Astrocyte (in vitro differentiated cells and primary cell): ENCODE data around the gene ITGB8. TPM values are rescaled to one million over a fixed set of nuclear protein-coding genes. Genes with fewer than 3 reads are reported as not detected.

ENCODE experiments used
- DNase-seq: peaks from one replicate; pipeline ENCODE4 v3.0.0-alpha.2; 2010; ENCODE audit warnings: low read depth
- FAIRE-seq: peaks from 2 replicates; lab custom pipeline; 2011; peaks lifted over from hg19 to GRCh38; lab: Jason Lieb, UNC
- H2AFZ ChIP-seq: 2 replicates; pipeline ENCODE4 v1.6.0; 2012; ENCODE audit warnings: low read depth, low read length, inconsistent platforms
- H3K27ac ChIP-seq: 2 replicates; pipeline ENCODE4 v1.5.1; 2011; ENCODE audit warnings: low read depth, low read length, inconsistent platforms
- H3K27me3 ChIP-seq: 2 replicates; pipeline ENCODE4 v1.6.0; 2011; ENCODE audit warnings: low read length, inconsistent platforms; ENCODE audit not compliant: insufficient read depth
- H3K36me3 ChIP-seq: 2 replicates; pipeline ENCODE4 v1.5.1; 2011; ENCODE audit warnings: low read length, inconsistent platforms; ENCODE audit not compliant: insufficient read depth
- H3K4me1 ChIP-seq: 2 replicates; pipeline ENCODE4 v1.5.1; 2011; ENCODE audit warnings: low read length, inconsistent platforms; ENCODE audit not compliant: insufficient read depth
- H3K4me2 ChIP-seq: 2 replicates; pipeline ENCODE4 v1.6.0; 2012; ENCODE audit warnings: low read length, inconsistent platforms
- H3K4me3 ChIP-seq: 2 replicates; pipeline ENCODE4 v1.5.1; 2011; ENCODE audit warnings: low read depth, mild to moderate bottlenecking, low read length, inconsistent platforms; ENCODE audit not compliant: insufficient read depth
- H3K79me2 ChIP-seq: 2 replicates; pipeline ENCODE4 v1.6.0; 2012; ENCODE audit warnings: mild to moderate bottlenecking, low read length, inconsistent platforms; ENCODE audit not compliant: insufficient read depth
- H3K9ac ChIP-seq: 2 replicates; pipeline ENCODE4 v1.6.0; 2012; ENCODE audit warnings: mild to moderate bottlenecking, low read length, inconsistent platforms
- H3K9me3 ChIP-seq: 2 replicates; pipeline ENCODE4 v1.5.1; 2012; ENCODE audit warnings: low read depth, mild to moderate bottlenecking, low read length, inconsistent platforms; ENCODE audit not compliant: insufficient read depth
- H4K20me1 ChIP-seq: 2 replicates; pipeline ENCODE4 v1.6.0; 2012; ENCODE audit warnings: low read length, inconsistent platforms; ENCODE audit not compliant: insufficient read depth
- H3K27ac Mint-ChIP-seq: one replicate; pipeline ENCODE4 v1.8.0; 2021; ENCODE audit warnings: mild to moderate bottlenecking, mixed read lengths; ENCODE audit not compliant: unreplicated experiment
- H3K27me3 Mint-ChIP-seq: one replicate; pipeline ENCODE4 v1.8.0; 2021; ENCODE audit warnings: low read depth, mixed read lengths; ENCODE audit not compliant: unreplicated experiment
- H3K36me3 Mint-ChIP-seq: one replicate; pipeline ENCODE4 v1.8.0; 2021; ENCODE audit warnings: low read depth, mixed read lengths; ENCODE audit not compliant: unreplicated experiment
- H3K4me1 Mint-ChIP-seq: one replicate; pipeline ENCODE4 v1.8.0; 2021; ENCODE audit warnings: low read depth, mixed read lengths; ENCODE audit not compliant: unreplicated experiment
- H3K4me3 Mint-ChIP-seq: one replicate; pipeline ENCODE4 v1.8.0; 2021; ENCODE audit warnings: mild to moderate bottlenecking, moderate library complexity, mixed read lengths; ENCODE audit not compliant: unreplicated experiment
- H3K9me3 Mint-ChIP-seq: one replicate; pipeline ENCODE4 v1.8.0; 2021; ENCODE audit warnings: mild to moderate bottlenecking, mixed read lengths; ENCODE audit not compliant: unreplicated experiment
- EZH2 ChIP-seq: IDR thresholded peaks from 2 replicates; pipeline ENCODE4 v1.6.1; 2012; ENCODE audit warnings: mild to moderate bottlenecking, low read length, inconsistent platforms; ENCODE audit not compliant: insufficient read depth
- total RNA-seq: library from RNA; stranded (reverse); gene quantifications from 2 replicates; pipeline ENCODE4 v1.2.1, GENCODE V29; 2021
- TF ChIP-seq, protein P1 (sequence below): IDR thresholded peaks from 2 replicates; pipeline ENCODE4 v1.5.1; 2011; ENCODE audit warnings: low read depth, mild to moderate bottlenecking, inconsistent platforms, low read length, moderate library complexity; ENCODE audit not compliant: insufficient read depth

The ITGB8 gene
- total RNA-seq, 1 donor from 2014 or later, result 10.8 TPM

DNA sequence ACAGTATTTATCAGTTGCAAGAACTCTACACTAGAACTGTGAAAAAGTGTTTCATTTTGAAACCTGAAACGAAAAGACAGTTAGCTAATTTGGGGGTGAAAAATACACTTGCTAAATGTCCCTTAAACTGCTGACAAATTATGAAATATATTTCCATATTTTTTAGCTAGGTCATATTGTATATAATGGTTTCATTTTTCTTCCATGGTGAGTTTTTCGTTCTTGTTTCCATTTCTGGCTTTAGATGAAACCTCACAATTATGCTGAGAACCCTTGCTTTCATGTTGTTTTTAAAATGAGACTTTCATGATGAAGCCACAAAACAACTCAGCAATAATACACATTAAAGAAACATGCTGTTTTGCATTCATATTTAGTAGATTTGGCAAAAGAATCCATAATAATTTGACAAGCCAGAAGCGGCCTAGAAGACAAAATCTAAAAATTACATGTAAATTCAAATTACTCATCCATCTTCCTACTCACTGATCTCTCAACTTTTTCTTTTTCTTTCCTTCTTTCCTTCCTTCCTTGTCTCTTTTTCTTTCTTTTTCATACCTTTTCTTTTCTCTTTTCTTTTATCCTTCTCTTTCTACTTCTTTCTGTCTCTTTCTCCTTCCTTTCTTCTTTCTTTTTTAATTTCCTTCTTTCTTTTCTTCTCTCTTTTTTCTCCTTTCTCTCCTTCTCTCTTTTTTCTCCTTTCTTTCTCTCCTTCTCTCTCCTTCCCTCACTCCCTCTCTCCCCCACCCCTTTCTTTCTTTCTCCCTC is 46.5 kb upstream of the ITGB8 start:
- Mint-ChIP-seq H3K4me3 (no peak overlapping the region), H3K27me3 (no peaks in the 10 kb centered on the region)
- no peak overlapping the region for H3K4me3 ChIP-seq

DNA sequence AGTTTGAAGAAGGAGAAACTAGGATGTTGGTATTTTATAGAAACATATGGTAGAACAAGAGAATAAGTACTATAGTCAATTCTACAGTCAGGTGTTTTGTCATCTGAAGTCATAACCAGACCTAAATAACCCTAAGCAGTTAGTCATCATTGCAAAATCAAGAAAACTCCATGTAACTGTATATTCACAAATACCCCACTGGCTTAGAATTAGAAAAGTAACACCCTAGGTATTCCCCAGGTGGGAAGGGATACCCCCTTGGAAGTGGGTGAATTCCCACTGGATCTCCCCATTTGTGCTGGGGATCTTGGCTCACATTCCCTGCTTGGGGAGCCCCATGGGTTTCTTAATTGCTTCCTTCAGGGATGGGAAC is 45.9 kb upstream of the ITGB8 start:
- Mint-ChIP-seq H3K4me3 (no peak overlapping the region), H3K27ac (no peak overlapping the region), H3K4me1 (no peaks in the 10 kb centered on the region), H3K27me3 (no peaks in the 10 kb centered on the region), H3K9me3 (no peaks in the 10 kb centered on the region), H3K36me3 (no peaks in the 10 kb centered on the region)
- no peaks in the 10 kb centered on the region for H3K79me2 ChIP-seq
- DNase-seq (no peak), FAIRE-seq (no peak)
- H2AFZ ChIP-seq, result no peak overlapping the region
- no peak for TF ChIP-seq EZH2
- TF ChIP-seq, protein P1, sequence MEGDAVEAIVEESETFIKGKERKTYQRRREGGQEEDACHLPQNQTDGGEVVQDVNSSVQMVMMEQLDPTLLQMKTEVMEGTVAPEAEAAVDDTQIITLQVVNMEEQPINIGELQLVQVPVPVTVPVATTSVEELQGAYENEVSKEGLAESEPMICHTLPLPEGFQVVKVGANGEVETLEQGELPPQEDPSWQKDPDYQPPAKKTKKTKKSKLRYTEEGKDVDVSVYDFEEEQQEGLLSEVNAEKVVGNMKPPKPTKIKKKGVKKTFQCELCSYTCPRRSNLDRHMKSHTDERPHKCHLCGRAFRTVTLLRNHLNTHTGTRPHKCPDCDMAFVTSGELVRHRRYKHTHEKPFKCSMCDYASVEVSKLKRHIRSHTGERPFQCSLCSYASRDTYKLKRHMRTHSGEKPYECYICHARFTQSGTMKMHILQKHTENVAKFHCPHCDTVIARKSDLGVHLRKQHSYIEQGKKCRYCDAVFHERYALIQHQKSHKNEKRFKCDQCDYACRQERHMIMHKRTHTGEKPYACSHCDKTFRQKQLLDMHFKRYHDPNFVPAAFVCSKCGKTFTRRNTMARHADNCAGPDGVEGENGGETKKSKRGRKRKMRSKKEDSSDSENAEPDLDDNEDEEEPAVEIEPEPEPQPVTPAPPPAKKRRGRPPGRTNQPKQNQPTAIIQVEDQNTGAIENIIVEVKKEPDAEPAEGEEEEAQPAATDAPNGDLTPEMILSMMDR, result no peak
- no peak overlapping the region for H3K9ac ChIP-seq
- H3K27me3 ChIP-seq, result no peaks in the 10 kb centered on the region
- no peak overlapping the region for H3K4me3 ChIP-seq
- H4K20me1 ChIP-seq, result no peaks in the 10 kb centered on the region
- peaks cover 9% of the 10 kb centered on the region for H3K4me1 ChIP-seq
- H3K4me2 ChIP-seq, result no peak overlapping the region
- H3K36me3 ChIP-seq, result no peaks in the 10 kb centered on the region
- H3K9me3 ChIP-seq, result no peaks in the 10 kb centered on the region
- no peak overlapping the region for H3K27ac ChIP-seq

More for the DNA sequence above, 46.5 kb upstream of the ITGB8 start:
- no peaks in the 10 kb centered on the region for H3K79me2 ChIP-seq
- DNase-seq (no peak), FAIRE-seq (peak; percentile 20)
- no peaks in the 10 kb centered on the region for H4K20me1 ChIP-seq
- no peaks in the 10 kb centered on the region for H3K27me3 ChIP-seq
- TF ChIP-seq, protein P1, result no peak
- no peak for TF ChIP-seq EZH2
- H3K27ac ChIP-seq, result no peak overlapping the region
- Mint-ChIP-seq H3K9me3 (no peaks in the 10 kb centered on the region), H3K4me1 (no peaks in the 10 kb centered on the region), H3K36me3 (no peaks in the 10 kb centered on the region), H3K27ac (no peak overlapping the region)
- no peaks in the 10 kb centered on the region for H3K36me3 ChIP-seq
- H3K9me3 ChIP-seq, result no peaks in the 10 kb centered on the region
- peaks cover 9% of the 10 kb centered on the region for H3K4me1 ChIP-seq
- no peak overlapping the region for H3K4me2 ChIP-seq
- H2AFZ ChIP-seq, result no peak overlapping the region
- no peak overlapping the region for H3K9ac ChIP-seq

DNA sequence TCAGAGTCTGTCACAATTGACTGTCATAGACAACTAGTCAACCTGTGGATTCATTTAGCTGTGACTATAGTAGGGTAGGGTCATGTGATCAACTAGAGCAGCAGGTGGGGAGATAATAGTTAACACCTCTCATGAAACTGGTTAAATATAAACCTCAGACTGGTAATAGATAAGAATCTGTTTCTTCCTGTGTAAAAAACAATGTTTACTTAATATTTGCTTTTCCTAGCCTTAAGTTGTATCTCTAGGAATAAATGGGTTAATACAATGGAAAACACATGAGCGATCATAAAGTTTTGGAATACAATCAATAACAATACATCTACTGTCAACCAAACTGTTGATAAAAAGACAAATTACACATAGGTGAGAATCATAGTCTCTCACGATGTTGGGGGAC is 43.4 kb upstream of the ITGB8 start:
- H3K4me3 Mint-ChIP-seq, result no peak overlapping the region
- no peaks in the 10 kb centered on the region for H3K4me1 Mint-ChIP-seq
- no peak for FAIRE-seq

More for the DNA sequence above, 43.4 kb upstream of the ITGB8 start:
- H3K27me3 Mint-ChIP-seq, result no peaks in the 10 kb centered on the region
- Histone ChIP-seq H3K27me3 (no peaks in the 10 kb centered on the region), H3K79me2 (no peaks in the 10 kb centered on the region), H3K9ac (no peak overlapping the region), H3K4me2 (no peak overlapping the region), H3K9me3 (no peaks in the 10 kb centered on the region), H2AFZ (no peak overlapping the region), H4K20me1 (no peaks in the 10 kb centered on the region), H3K4me3 (no peak overlapping the region), H3K36me3 (no peaks in the 10 kb centered on the region), H3K27ac (no peak overlapping the region), H3K4me1 (peaks cover 3% of the 10 kb centered on the region)
- H3K36me3 Mint-ChIP-seq, result no peaks in the 10 kb centered on the region
- DNase-seq, result no peak
- TF ChIP-seq EZH2, result no peak
- TF ChIP-seq, protein P1, result no peak
- H3K27ac Mint-ChIP-seq, result no peak overlapping the region
- no peaks in the 10 kb centered on the region for H3K9me3 Mint-ChIP-seq
